Liver (tissue), 3 donors: ENCODE measurements around the gene FLVCR2.
"Not testable (repeated sequence)": the region's sequence is repeated elsewhere in the genome, so short reads cannot be mapped to it uniquely, and the experiment has no call there.

Experiments used
- ATF3 ChIP-seq: IDR thresholded peaks from 2 replicates; pipeline ENCODE4 v1.6.1; 2016; ENCODE audit warnings: antibody characterized with exemption
- CTCF ChIP-seq: fragments of 150-350 bp; IDR thresholded peaks from 2 replicates; pipeline ENCODE4 v1.5.1; 2017; ENCODE audit warnings: improper control_type of control experiment, low read depth, low read length; ENCODE audit not compliant: missing input control
- HNF4G ChIP-seq: IDR thresholded peaks from 2 replicates; pipeline ENCODE4 v1.6.1; 2016; ENCODE audit warnings: antibody characterized with exemption
- JUND ChIP-seq, 2 donors: IDR thresholded peaks; 2 replicates each; pipeline ENCODE4 v1.6.1; 2016; ENCODE audit warnings: antibody characterized with exemption in 2 of 2
- MAX ChIP-seq: IDR thresholded peaks from 2 replicates; pipeline ENCODE4 v1.6.1; 2016; ENCODE audit warnings: antibody characterized with exemption
- TAF1 ChIP-seq: conservative IDR thresholded peaks from 2 replicates; pipeline ENCODE4 v1.6.1; 2016; ENCODE audit warnings: antibody characterized with exemption, mild to moderate bottlenecking
- ZBTB33 ChIP-seq: IDR thresholded peaks from 2 replicates; pipeline ENCODE4 v1.6.1; 2016; ENCODE audit warnings: antibody characterized with exemption
- TF ChIP-seq, protein P1 (sequence below): IDR thresholded peaks from 2 replicates; pipeline ENCODE4 v1.6.1; 2016; ENCODE audit warnings: antibody characterized with exemption, mild to moderate bottlenecking
- donor health status: healthy.
- donor health status: healthy.

GRCh38 chr14:75695025-75695424 lies 116.6 kb downstream of the FLVCR2 start:
- TF ChIP-seq ATF3; CTCF; HNF4G; ZBTB33; JUND (IDR thresholded peaks at IDR 0.05); MAX; TAF1: not testable (repeated sequence)
- TF ChIP-seq, protein P1, sequence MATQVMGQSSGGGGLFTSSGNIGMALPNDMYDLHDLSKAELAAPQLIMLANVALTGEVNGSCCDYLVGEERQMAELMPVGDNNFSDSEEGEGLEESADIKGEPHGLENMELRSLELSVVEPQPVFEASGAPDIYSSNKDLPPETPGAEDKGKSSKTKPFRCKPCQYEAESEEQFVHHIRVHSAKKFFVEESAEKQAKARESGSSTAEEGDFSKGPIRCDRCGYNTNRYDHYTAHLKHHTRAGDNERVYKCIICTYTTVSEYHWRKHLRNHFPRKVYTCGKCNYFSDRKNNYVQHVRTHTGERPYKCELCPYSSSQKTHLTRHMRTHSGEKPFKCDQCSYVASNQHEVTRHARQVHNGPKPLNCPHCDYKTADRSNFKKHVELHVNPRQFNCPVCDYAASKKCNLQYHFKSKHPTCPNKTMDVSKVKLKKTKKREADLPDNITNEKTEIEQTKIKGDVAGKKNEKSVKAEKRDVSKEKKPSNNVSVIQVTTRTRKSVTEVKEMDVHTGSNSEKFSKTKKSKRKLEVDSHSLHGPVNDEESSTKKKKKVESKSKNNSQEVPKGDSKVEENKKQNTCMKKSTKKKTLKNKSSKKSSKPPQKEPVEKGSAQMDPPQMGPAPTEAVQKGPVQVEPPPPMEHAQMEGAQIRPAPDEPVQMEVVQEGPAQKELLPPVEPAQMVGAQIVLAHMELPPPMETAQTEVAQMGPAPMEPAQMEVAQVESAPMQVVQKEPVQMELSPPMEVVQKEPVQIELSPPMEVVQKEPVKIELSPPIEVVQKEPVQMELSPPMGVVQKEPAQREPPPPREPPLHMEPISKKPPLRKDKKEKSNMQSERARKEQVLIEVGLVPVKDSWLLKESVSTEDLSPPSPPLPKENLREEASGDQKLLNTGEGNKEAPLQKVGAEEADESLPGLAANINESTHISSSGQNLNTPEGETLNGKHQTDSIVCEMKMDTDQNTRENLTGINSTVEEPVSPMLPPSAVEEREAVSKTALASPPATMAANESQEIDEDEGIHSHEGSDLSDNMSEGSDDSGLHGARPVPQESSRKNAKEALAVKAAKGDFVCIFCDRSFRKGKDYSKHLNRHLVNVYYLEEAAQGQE, result not testable (repeated sequence)
